ENCODE measurements around the gene PSMD1.

The PSMD1 gene

GRCh38 chr2:231047923-231048915 is 8.4 kb upstream of the PSMD1 start:
- in situ Hi-C loops (cut with HindIII; ENCODE audit: low sequenced_read_pairs), result no loop called here
- no peak for TF ChIP-seq CTCF (IDR thresholded peaks at IDR 0.05; ENCODE audit: low read depth, low read length)
- H3K4me3 ChIP-seq (ENCODE audit: low read depth, low read length), result no peak overlapping the region
- DNase-seq (ENCODE audit: low read depth, low spot score), result no peak

GRCh38 chr2:231049286-231050017 is 7.2 kb upstream of the PSMD1 start:
- no peak overlapping the region for H3K4me3 ChIP-seq (ENCODE audit: low read depth, low read length)
- no peak for DNase-seq (ENCODE audit: low read depth, low spot score)
- TF ChIP-seq CTCF (IDR thresholded peaks at IDR 0.05; ENCODE audit: low read depth, low read length), result no peak
- in situ Hi-C loops (cut with HindIII; ENCODE audit: low sequenced_read_pairs), result no loop called here

- no peak for DNase-seq (ENCODE audit: low read depth, low spot score)
- TF ChIP-seq CTCF (IDR thresholded peaks at IDR 0.05; ENCODE audit: low read depth, low read length), result no peak
- in situ Hi-C loops (cut with HindIII; ENCODE audit: low sequenced_read_pairs), result no loop called here
- no peak overlapping the region for H3K4me3 ChIP-seq (ENCODE audit: low read depth, low read length)
Observed at GRCh38 chr2:231050018-231050901, 6.4 kb upstream of the PSMD1 start.

DNA sequence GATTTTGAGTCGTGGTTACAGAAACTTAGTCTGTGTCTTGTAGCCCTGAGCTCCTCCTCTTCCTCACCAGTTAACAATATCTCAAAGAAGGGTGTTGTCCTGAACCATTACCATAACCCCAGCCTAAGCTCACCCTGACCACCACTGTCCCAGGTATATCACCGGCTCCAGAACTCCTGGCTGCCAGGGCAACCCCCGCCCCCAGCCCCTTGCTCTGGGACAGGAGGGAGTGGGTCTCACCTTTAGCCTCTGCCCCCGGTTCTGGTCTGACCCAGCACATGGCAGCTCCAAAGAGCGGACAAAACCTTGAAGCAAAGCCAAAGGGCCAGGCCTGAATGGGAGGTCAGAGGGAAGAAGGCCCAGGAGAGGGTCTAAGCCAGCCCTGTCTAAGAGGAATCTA is 5.6 kb upstream of the PSMD1 start:
- in situ Hi-C loops (cut with HindIII; ENCODE audit: low sequenced_read_pairs), result no loop called here
- DNase-seq (ENCODE audit: low read depth, low spot score), result no peak
- no peak overlapping the region for H3K4me3 ChIP-seq (ENCODE audit: low read depth, low read length)
- TF ChIP-seq CTCF (IDR thresholded peaks at IDR 0.05; ENCODE audit: low read depth, low read length), result no peak

GRCh38 chr2:231052494-231053451 is 3.9 kb upstream of the PSMD1 start:
- TF ChIP-seq CTCF (IDR thresholded peaks at IDR 0.05; ENCODE audit: low read depth, low read length), result peak; percentile 99
- peak; percentile 85 for DNase-seq (ENCODE audit: low read depth, low spot score)
- in situ Hi-C loops (cut with HindIII; ENCODE audit: low sequenced_read_pairs), result no loop called here
- H3K4me3 ChIP-seq (ENCODE audit: low read depth, low read length), result peak overlapping the region; percentile 57

All from astrocyte of the spinal cord (primary cell).